WTC11 (cell line): ENCODE measurements around the gene SYCN.

ENCODE experiments used
- TEAD1 ChIP-seq: sonication (generic); formaldehyde crosslinking; IDR thresholded peaks from 2 replicates; pipeline ENCODE4 v1.8.0; 2022; ENCODE audit warnings: mild to moderate bottlenecking, missing genetic modification reagents
- ZNF121 ChIP-seq: sonication (generic); formaldehyde crosslinking; IDR thresholded peaks from 2 replicates; pipeline ENCODE4 v1.8.0; 2023; ENCODE audit warnings: missing genetic modification reagents
- TF ChIP-seq, protein P1 (sequence below): fragments of 200-600 bp; IDR thresholded peaks from 2 replicates; pipeline ENCODE4 v1.8.0; 2022; ENCODE audit warnings: antibody characterized with exemption
- TF ChIP-seq, protein P2 (sequence below): sonication (generic); formaldehyde crosslinking; IDR thresholded peaks from 2 replicates; pipeline ENCODE4 v1.8.0; 2022; ENCODE audit warnings: mild to moderate bottlenecking, missing genetic modification reagents
- TF ChIP-seq, protein P3 (sequence below): sonication (generic); formaldehyde crosslinking; IDR thresholded peaks from 2 replicates; pipeline ENCODE4 v1.8.1; 2023; ENCODE audit warnings: mild to moderate bottlenecking, moderate library complexity, missing genetic modification reagents
- TF ChIP-seq, protein P4 (sequence below): sonication (generic); formaldehyde crosslinking; IDR thresholded peaks from 2 replicates; pipeline ENCODE4 v1.8.1; 2023; ENCODE audit warnings: mild to moderate bottlenecking, missing genetic modification reagents

DNA sequence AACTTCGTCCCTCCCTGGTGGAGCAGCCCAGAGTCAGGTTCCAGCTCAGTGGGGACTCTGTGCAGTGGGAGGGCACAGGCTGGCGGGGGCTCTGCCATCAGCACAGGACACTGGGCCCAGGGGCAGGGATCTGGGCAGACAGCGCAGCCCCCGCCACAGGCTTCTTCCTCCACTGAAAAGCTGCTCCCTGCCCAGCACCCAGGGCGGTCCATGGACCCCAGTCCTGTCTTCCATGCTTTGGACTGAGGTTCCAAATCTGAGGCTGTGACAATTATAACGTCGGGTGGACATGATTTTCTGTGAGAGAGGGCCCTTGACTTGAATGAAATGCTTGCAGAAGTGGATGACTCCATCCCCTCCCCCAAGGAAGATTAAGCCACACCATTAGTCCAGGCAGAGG, 28.5 kb downstream of the SYCN start:
- TF ChIP-seq, protein P1, sequence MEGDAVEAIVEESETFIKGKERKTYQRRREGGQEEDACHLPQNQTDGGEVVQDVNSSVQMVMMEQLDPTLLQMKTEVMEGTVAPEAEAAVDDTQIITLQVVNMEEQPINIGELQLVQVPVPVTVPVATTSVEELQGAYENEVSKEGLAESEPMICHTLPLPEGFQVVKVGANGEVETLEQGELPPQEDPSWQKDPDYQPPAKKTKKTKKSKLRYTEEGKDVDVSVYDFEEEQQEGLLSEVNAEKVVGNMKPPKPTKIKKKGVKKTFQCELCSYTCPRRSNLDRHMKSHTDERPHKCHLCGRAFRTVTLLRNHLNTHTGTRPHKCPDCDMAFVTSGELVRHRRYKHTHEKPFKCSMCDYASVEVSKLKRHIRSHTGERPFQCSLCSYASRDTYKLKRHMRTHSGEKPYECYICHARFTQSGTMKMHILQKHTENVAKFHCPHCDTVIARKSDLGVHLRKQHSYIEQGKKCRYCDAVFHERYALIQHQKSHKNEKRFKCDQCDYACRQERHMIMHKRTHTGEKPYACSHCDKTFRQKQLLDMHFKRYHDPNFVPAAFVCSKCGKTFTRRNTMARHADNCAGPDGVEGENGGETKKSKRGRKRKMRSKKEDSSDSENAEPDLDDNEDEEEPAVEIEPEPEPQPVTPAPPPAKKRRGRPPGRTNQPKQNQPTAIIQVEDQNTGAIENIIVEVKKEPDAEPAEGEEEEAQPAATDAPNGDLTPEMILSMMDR, result no peak
- TF ChIP-seq ZNF121 (CRISPR knock-in tag), result no peak
- TF ChIP-seq, protein P2, sequence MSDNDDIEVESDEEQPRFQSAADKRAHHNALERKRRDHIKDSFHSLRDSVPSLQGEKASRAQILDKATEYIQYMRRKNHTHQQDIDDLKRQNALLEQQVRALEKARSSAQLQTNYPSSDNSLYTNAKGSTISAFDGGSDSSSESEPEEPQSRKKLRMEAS (CRISPR knock-in tag), result no peak
- TF ChIP-seq, protein P3, sequence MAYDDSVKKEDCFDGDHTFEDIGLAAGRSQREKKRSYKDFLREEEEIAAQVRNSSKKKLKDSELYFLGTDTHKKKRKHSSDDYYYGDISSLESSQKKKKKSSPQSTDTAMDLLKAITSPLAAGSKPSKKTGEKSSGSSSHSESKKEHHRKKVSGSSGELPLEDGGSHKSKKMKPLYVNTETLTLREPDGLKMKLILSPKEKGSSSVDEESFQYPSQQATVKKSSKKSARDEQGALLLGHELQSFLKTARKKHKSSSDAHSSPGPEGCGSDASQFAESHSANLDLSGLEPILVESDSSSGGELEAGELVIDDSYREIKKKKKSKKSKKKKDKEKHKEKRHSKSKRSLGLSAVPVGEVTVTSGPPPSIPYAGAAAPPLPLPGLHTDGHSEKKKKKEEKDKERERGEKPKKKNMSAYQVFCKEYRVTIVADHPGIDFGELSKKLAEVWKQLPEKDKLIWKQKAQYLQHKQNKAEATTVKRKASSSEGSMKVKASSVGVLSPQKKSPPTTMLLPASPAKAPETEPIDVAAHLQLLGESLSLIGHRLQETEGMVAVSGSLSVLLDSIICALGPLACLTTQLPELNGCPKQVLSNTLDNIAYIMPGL (CRISPR knock-in tag), result no peak
- no peak for TF ChIP-seq TEAD1 (CRISPR knock-in tag)
- TF ChIP-seq, protein P4, sequence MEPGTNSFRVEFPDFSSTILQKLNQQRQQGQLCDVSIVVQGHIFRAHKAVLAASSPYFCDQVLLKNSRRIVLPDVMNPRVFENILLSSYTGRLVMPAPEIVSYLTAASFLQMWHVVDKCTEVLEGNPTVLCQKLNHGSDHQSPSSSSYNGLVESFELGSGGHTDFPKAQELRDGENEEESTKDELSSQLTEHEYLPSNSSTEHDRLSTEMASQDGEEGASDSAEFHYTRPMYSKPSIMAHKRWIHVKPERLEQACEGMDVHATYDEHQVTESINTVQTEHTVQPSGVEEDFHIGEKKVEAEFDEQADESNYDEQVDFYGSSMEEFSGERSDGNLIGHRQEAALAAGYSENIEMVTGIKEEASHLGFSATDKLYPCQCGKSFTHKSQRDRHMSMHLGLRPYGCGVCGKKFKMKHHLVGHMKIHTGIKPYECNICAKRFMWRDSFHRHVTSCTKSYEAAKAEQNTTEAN (CRISPR knock-in tag), result no peak
